ENCODE results near the gene IGFN1. TPM values are rescaled to one million over a fixed set of nuclear protein-coding genes. Genes with fewer than 3 reads are reported as not detected.

IGFN1 gene
- total RNA-seq, 1 experiment from 2014 or later, result not detected

GRCh38 chr1:201264072-201264471 is 73.4 kb downstream of the IGFN1 start:
- Histone ChIP-seq H3K9me3 (ENCODE audit: control insufficient read depth, low read depth, low read length) (no peaks in the 10 kb centered on the region), H2AK5ac (ENCODE audit: insufficient read length, low read length) (no peak overlapping the region), H3K79me2 (ENCODE audit: insufficient read depth, low read length) (no peaks in the 10 kb centered on the region), H2AFZ (ENCODE audit: low read length) (no peak overlapping the region), H2BK120ac (ENCODE audit: low read depth, low read length, poor library complexity, severe bottlenecking) (no peak overlapping the region), H3K4me1 (ENCODE audit: insufficient read depth, low read length) (no peaks in the 10 kb centered on the region), H2BK5ac (ENCODE audit: insufficient read length, low read length) (no peak overlapping the region), H4K5ac (ENCODE audit: insufficient read length, low read depth, low read length) (no peak overlapping the region), H3K4ac (ENCODE audit: low read depth, low read length) (no peak overlapping the region), H3K56ac (ENCODE audit: insufficient read length, low read depth, low read length) (no peak overlapping the region), H4K20me1 (ENCODE audit: control insufficient read depth, insufficient read depth, insufficient read length) (no peaks in the 10 kb centered on the region), H3K18ac (ENCODE audit: insufficient read length, low read depth, low read length) (no peak overlapping the region), H3K27ac (ENCODE audit: insufficient read length, low read depth, low read length) (no peak overlapping the region), H2BK20ac (ENCODE audit: low read depth, low read length, poor library complexity, severe bottlenecking) (no peak overlapping the region), H3T11ph (ENCODE audit: low read length) (no peak overlapping the region), H3K79me1 (ENCODE audit: insufficient read depth, low read depth, low read length, poor library complexity, severe bottlenecking) (no peaks in the 10 kb centered on the region), H2BK12ac (ENCODE audit: insufficient read length, low read depth, low read length) (no peak overlapping the region), H4K8ac (replicated peaks; ENCODE audit: insufficient read length, low read depth, low read length) (no peak overlapping the region), H3K9ac (ENCODE audit: extremely low read depth, insufficient read length, low read length) (no peak overlapping the region), H3K14ac (ENCODE audit: insufficient read depth, low read length) (no peak overlapping the region), H3K23me2 (ENCODE audit: insufficient read length, low read depth, low read length, poor library complexity, severe bottlenecking) (peaks cover 6% of the 10 kb centered on the region), H3K23ac (ENCODE audit: insufficient read length, low read depth, low read length) (no peak overlapping the region), H2BK15ac (ENCODE audit: low read depth, low read length) (0 out of 2 replicates have a peak overlapping the region, but pooled peaks have one; percentile 3), H3K4me2 (ENCODE audit: insufficient read depth, insufficient read length, low read length) (no peak overlapping the region), H3K27me3 (ENCODE audit: insufficient read depth, low read length) (no peaks in the 10 kb centered on the region), H4K91ac (ENCODE audit: insufficient read length, low read depth, low read length) (no peak overlapping the region)
- Mint-ChIP-seq H3K9me3 (no peaks in the 10 kb centered on the region; a peak in 1 of 5 replicates), H3K27me3 (ENCODE audit: low read depth) (peaks cover 50% of the 10 kb centered on the region), H3K4me1 (peaks cover 3 to 7% of the 10 kb centered on the region in 2 experiments; a peak in 3 of 4 replicates), H3K36me3 (ENCODE audit: insufficient read depth in 1 of 3, low read depth in 3 of 3) (no peaks in the 10 kb centered on the region), H3K27ac (no peak overlapping the region; a peak in 1 of 7 replicates), H3K4me3 (no peak overlapping the region)
- no peak for TF ChIP-seq CTCF (conservative IDR thresholded peaks at IDR 0.05)
- WGBS (ENCODE audit: extremely low coverage, insufficient read length, low lambda C conversion rate), result no CpG with 5 or more reads among the region's 6 CpGs
- no peak for DNase-seq
